ENCODE measurements around the gene PIPOX.

- TF ChIP-seq CTCF (IDR thresholded peaks at IDR 0.05; ENCODE audit: low read length) (no peak), EZH2phosphoT487 (IDR thresholded peaks at IDR 0.05; ENCODE audit: low read length) (no peak)
Measured at GRCh38 chr17:29069526-29070041, 26.6 kb downstream of the PIPOX start.

Data from MM.1S (cell line).